Esophagus squamous epithelium (tissue), 5 donors: Measurements from ENCODE around the gene TRERF1. TPM values are rescaled to one million over a fixed set of nuclear protein-coding genes. Genes with fewer than 3 reads are reported as not detected.

ENCODE experiments used
- DNase-seq: peaks from one replicate; lab custom pipeline; 2025; lab: John Stamatoyannopoulos, UW
- H3K27ac ChIP-seq, 4 donors: fragments of 200-600 bp; sonication (generic); one replicate each; pipeline ENCODE4 v1.5.1; 2016 to 2019; ENCODE audit warnings: mild to moderate bottlenecking in 1 of 4
- H3K27me3 ChIP-seq, 4 donors: fragments of 200-600 bp; sonication (generic); 1 replicate in 3 of 4; 2 replicates in 1 of 4; pipeline versions ENCODE4 v1.5.1 to v1.6.0; 2017 to 2021; ENCODE audit warnings: antibody characterized with exemption in 1 of 4
- H3K36me3 ChIP-seq, 3 donors: fragments of 200-600 bp; sonication (generic); one replicate each; pipeline ENCODE4 v1.5.1; 2016 to 2019
- H3K4me1 ChIP-seq, 3 donors: fragments of 200-600 bp; sonication (generic); one replicate each; pipeline ENCODE4 v1.5.1; 2017 to 2019
- H3K4me3 ChIP-seq, 4 donors: fragments of 200-600 bp; sonication (generic); 1 replicate in 3 of 4; 2 replicates in 1 of 4; pipeline ENCODE4 v1.5.1; 2016 to 2019; ENCODE audit warnings: mild to moderate bottlenecking in 2 of 4, moderate library complexity in 1 of 4
- H3K9me3 ChIP-seq, 3 donors: fragments of 200-600 bp; sonication (generic); one replicate each; pipeline ENCODE4 v1.5.1; 2016 to 2019
- CTCF ChIP-seq, 6 experiments: fragments of 450-650 bp in 4 of 6; fragments of 200-600 bp in 2 of 6; sonication (generic) in 2 of 6; IDR thresholded peaks; one replicate each; pipeline ENCODE4 v1.5.1; 2016 to 2019; ENCODE audit warnings: antibody characterized with exemption in 6 of 6, mild to moderate bottlenecking in 4 of 6, moderate library complexity in 4 of 6
- POLR2A ChIP-seq, 4 donors: fragments of 450-650 bp; IDR thresholded peaks; one replicate each; pipeline ENCODE4 v1.6.1; 2017; ENCODE audit warnings: antibody characterized with exemption in 4 of 4, mild to moderate bottlenecking in 4 of 4, moderate library complexity in 3 of 4
- WGBS, 2 donors: methylation state at CpG; one replicate each; pipeline ENCODE4 v1.1.5; 2018; 5-methylcytosine and 5-hydroxymethylcytosine counted together
- intact Hi-C: fragments of 100-400 bp; cut with DNase I; formaldehyde crosslinking; loops from one replicate; pipeline ENCODE4 v1.15.0; 2022
- total RNA-seq, 4 donors: library from RNA; depleted of rRNA; stranded (reverse); fragments of >200 nt; gene quantifications; one replicate each; pipeline ENCODE4 v1.1.0, GENCODE V29; 2016
- donor health status: DM: yes; HTN: yes; CAD: no.

Gene TRERF1
- total RNA-seq, 4 donors from 2014 or later: 5.5 to 13.8 (median 11.5) TPM

GRCh38 chr6:42484261-42484660 lies 32.5 kb upstream of the TRERF1 start:
- H3K27ac ChIP-seq: no peak overlapping the region
- H3K4me1 ChIP-seq: peaks cover 0 to 7% (median 0%) of the 10 kb centered on the region in 3 donors
- WGBS, 2 donors: 63 to 93% methylated on average over 1 of the region's 1 CpG
- TF ChIP-seq POLR2A (IDR thresholded peaks at IDR 0.05) (no peak), CTCF (IDR thresholded peaks at IDR 0.05) (no peak)
- intact Hi-C loops: no loop called here
- H3K27me3 ChIP-seq: no peaks in the 10 kb centered on the region
- no peak overlapping the region for H3K4me3 ChIP-seq
- H3K36me3 ChIP-seq: no peaks in the 10 kb centered on the region
- H3K9me3 ChIP-seq: no peaks in the 10 kb centered on the region
- no peak for DNase-seq

- no peak for DNase-seq
- peak overlapping the region in 1 of 4 donors; percentile 10 for H3K27ac ChIP-seq
- 68 to 78% methylated on average over 1 of the region's 1 CpG for WGBS, 2 donors
These were observed 30.4 kb upstream of the TRERF1 start for GRCh38 chr6:42482174-42482573.

GRCh38 chr6:42471714-42472113 lies 20.0 kb upstream of the TRERF1 start:
- intact Hi-C loops: no loop called here

More at GRCh38 chr6:42482174-42482573, 30.4 kb upstream of the TRERF1 start:
- TF ChIP-seq CTCF (IDR thresholded peaks at IDR 0.05): no peak
- TF ChIP-seq POLR2A (IDR thresholded peaks at IDR 0.05): no peak
- H3K9me3 ChIP-seq: no peaks in the 10 kb centered on the region
- intact Hi-C loops: no loop called here
- H3K27me3 ChIP-seq: no peaks in the 10 kb centered on the region
- peaks cover 0 to 7% (median 0%) of the 10 kb centered on the region in 3 donors for H3K4me1 ChIP-seq
- H3K4me3 ChIP-seq: no peak overlapping the region
- H3K36me3 ChIP-seq: no peaks in the 10 kb centered on the region

GRCh38 chr6:42471142-42471541 lies 19.4 kb upstream of the TRERF1 start:
- WGBS, 2 donors: 69 to 71% methylated on average over 3 of the region's 3 CpGs
- DNase-seq: no peak
- no peaks in the 10 kb centered on the region for H3K4me1 ChIP-seq
- H3K9me3 ChIP-seq: peaks cover 0 to 10% (median 9%) of the 10 kb centered on the region in 3 donors
- H3K4me3 ChIP-seq: no peak overlapping the region
- TF ChIP-seq POLR2A (IDR thresholded peaks at IDR 0.05) (no peak), CTCF (IDR thresholded peaks at IDR 0.05) (no peak)
- peaks cover 0 to 5% (median 0%) of the 10 kb centered on the region in 4 donors for H3K27me3 ChIP-seq
- intact Hi-C loops: no loop called here
- H3K27ac ChIP-seq: no peak overlapping the region
- H3K36me3 ChIP-seq: no peaks in the 10 kb centered on the region

More at GRCh38 chr6:42471714-42472113, 20.0 kb upstream of the TRERF1 start:
- H3K9me3 ChIP-seq: peaks cover 0 to 10% (median 9%) of the 10 kb centered on the region in 3 donors
- H3K36me3 ChIP-seq: no peaks in the 10 kb centered on the region
- H3K4me3 ChIP-seq: no peak overlapping the region
- H3K4me1 ChIP-seq: no peaks in the 10 kb centered on the region
- no peak for TF ChIP-seq POLR2A (IDR thresholded peaks at IDR 0.05)
- no peak for TF ChIP-seq CTCF (IDR thresholded peaks at IDR 0.05)
- 63 to 70% methylated on average over 3 of the region's 3 CpGs for WGBS, 2 donors
- peaks cover 0 to 5% (median 0%) of the 10 kb centered on the region in 4 donors for H3K27me3 ChIP-seq
- no peak for DNase-seq
- H3K27ac ChIP-seq: no peak overlapping the region

- H3K9me3 ChIP-seq: peaks cover 0 to 10% (median 9%) of the 10 kb centered on the region in 3 donors
- no peak overlapping the region for H3K27ac ChIP-seq
- TF ChIP-seq POLR2A (IDR thresholded peaks at IDR 0.05) (no peak), CTCF (IDR thresholded peaks at IDR 0.05) (no peak)
- intact Hi-C loops: no loop called here
- 96 to 100% methylated on average over 1 of the region's 1 CpG for WGBS, 2 donors
- no peaks in the 10 kb centered on the region for H3K36me3 ChIP-seq
- H3K4me3 ChIP-seq: no peak overlapping the region
- no peaks in the 10 kb centered on the region for H3K4me1 ChIP-seq
- no peak for DNase-seq
- no peaks in the 10 kb centered on the region for H3K27me3 ChIP-seq
These were observed 16.5 kb upstream of the TRERF1 start for GRCh38 chr6:42468273-42468672.
